ENCODE measurements around the gene UNC93A.

DNA sequence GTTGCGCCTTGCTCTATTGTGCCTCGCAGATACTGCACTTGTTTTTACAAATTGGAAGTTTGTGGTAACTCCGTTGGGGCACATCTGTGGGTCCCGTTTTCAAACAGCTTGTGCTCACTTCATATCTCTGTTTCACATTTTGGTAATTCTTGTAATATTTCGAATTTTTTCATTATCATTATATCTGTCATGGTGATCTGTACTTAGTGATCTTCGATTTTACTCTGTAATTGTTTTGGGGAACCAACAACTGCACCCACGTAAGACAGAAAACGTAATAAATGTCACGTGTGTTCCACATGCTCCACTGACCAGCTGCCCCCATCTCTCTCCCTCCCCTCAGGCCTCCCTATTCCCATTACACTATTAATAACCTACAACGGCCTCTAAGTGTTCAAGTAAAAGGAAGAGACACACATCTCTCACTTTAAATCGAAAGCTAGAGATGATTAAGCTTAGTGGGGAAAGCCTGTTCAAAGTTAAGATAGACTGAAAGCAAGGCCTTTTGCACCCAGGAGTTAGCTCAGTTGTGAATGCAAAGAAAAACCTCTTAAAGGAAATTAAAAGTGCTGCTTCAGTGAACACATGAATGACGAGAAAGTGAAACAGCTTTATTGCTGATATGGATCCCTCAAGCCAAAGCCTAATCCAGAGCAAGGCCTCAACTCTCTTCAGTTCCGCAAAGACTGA, 60.7 kb downstream of the UNC93A start:
- peak in 1 of 6 experiments; percentile 2 for TF ChIP-seq CTCF (IDR thresholded peaks at IDR 0.05)
- no peak for TF ChIP-seq POLR2AphosphoS5 (IDR thresholded peaks at IDR 0.05)
- TF ChIP-seq POLR2A (IDR thresholded peaks at IDR 0.05): no peak
- no peak for TF ChIP-seq EP300 (IDR thresholded peaks at IDR 0.05)

Measured in upper lobe of left lung (tissue), 4 donors.